OCI-LY1 (cell line): Measurements from ENCODE around the gene ITPRID1.
A peak's percentile ranks its signal among the peaks of the same experiment; 100 is the strongest.

Experiments
- EZH2 ChIP-seq: fragments of 200-600 bp; sonication (generic), shearing (Covaris generic); IDR thresholded peaks from 2 replicates; pipeline ENCODE4 v1.8.0; 2017; ENCODE audit warnings: borderline replicate concordance, mixed run types, mild to moderate bottlenecking, antibody characterized with exemption, low read length, moderate library complexity, mixed read lengths
- TF ChIP-seq, protein P1 (sequence below): fragments of 200-600 bp; sonication (generic), shearing (Covaris generic); IDR thresholded peaks from 2 replicates; pipeline ENCODE4 v1.5.1; 2017; ENCODE audit warnings: mild to moderate bottlenecking, antibody characterized with exemption, low read length, moderate library complexity, mixed read lengths

DNA sequence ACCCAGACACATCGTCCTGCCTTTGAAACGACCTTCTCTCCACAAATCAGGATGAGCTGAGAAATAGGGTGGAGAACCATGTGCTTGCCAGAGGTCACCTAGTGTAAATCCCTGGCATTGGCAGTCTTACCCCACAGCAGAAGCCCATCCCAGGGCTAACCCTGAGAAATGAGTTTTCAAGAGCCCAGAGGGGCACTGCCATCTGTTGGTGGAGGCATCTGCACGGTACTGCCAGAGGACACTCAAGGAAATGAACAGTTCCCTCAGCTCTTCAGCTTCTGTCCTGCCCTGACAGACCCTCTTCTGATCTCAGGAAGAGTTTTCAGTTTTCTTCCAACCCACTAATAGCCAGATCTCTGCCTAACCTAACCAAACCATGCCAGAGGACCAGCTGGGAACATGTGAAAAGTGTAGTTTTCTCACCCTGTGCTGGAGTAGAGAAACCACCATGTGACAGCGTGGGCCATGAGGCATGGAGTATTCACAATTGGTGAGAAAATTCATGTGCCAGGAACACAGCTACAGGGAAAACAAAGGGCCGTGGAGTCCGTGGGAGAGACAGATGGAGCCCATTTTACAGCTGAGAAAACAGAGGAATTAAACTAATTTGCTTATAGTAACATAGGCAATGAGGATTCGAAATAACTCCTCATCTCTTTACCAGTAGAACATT, 37.7 kb upstream of the ITPRID1 start:
- TF ChIP-seq, protein P1, sequence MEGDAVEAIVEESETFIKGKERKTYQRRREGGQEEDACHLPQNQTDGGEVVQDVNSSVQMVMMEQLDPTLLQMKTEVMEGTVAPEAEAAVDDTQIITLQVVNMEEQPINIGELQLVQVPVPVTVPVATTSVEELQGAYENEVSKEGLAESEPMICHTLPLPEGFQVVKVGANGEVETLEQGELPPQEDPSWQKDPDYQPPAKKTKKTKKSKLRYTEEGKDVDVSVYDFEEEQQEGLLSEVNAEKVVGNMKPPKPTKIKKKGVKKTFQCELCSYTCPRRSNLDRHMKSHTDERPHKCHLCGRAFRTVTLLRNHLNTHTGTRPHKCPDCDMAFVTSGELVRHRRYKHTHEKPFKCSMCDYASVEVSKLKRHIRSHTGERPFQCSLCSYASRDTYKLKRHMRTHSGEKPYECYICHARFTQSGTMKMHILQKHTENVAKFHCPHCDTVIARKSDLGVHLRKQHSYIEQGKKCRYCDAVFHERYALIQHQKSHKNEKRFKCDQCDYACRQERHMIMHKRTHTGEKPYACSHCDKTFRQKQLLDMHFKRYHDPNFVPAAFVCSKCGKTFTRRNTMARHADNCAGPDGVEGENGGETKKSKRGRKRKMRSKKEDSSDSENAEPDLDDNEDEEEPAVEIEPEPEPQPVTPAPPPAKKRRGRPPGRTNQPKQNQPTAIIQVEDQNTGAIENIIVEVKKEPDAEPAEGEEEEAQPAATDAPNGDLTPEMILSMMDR = peak; percentile 28; the same call in 1 of the 2 replicates
- TF ChIP-seq EZH2 = no peak
